HG03159 (cell line): ENCODE results near the gene HERC2.
A peak's percentile ranks its signal among the peaks of the same experiment; 100 is the strongest.

Experiments
- ATAC-seq: cut with Tn5 transposase; IDR thresholded peaks from one replicate; pipeline ENCODE4 v1.9.1; 2021; ENCODE audit warnings: mild to moderate bottlenecking, moderate library complexity; ENCODE audit not compliant: unreplicated experiment

HERC2 gene

GRCh38 chr15:28099555-28100140, 222.3 kb downstream of the HERC2 start:
- no peak for ATAC-seq

- ATAC-seq, result no peak
Measured at GRCh38 chr15:28098766-28099554, 223.0 kb downstream of the HERC2 start, which contains the start of gene OCA2. OCA2 (minus strand) TSS chr15:28099315; CDS start chr15:28081874, 17,441 bp downstream.

GRCh38 chr15:28098360-28098765, 223.6 kb downstream of the HERC2 start:
- ATAC-seq, result no peak

GRCh38 chr15:28097656-28098359, 224.2 kb downstream of the HERC2 start:
- ATAC-seq, result no peak

GRCh38 chr15:28096670-28097431, 225.1 kb downstream of the HERC2 start:
- ATAC-seq, result no peak

- ATAC-seq, result no peak
Measured at GRCh38 chr15:28096411-28096669, 225.6 kb downstream of the HERC2 start.

- no peak for ATAC-seq
Measured at GRCh38 chr15:28094732-28095521, 227.1 kb downstream of the HERC2 start.

- no peak for ATAC-seq
Measured at GRCh38 chr15:28093752-28094535, 228.0 kb downstream of the HERC2 start.

- ATAC-seq, result no peak
Measured at GRCh38 chr15:28091313-28091712, 230.7 kb downstream of the HERC2 start.

- peak; percentile 98 for ATAC-seq
Measured at GRCh38 chr15:28086175-28086703, 235.7 kb downstream of the HERC2 start.

GRCh38 chr15:28085489-28086174, 236.3 kb downstream of the HERC2 start:
- no peak for ATAC-seq

- no peak for ATAC-seq
Measured at GRCh38 chr15:28084547-28084946, 237.4 kb downstream of the HERC2 start.

GRCh38 chr15:28082891-28083684, 238.9 kb downstream of the HERC2 start:
- ATAC-seq, result no peak

GRCh38 chr15:28081594-28081993, 240.4 kb downstream of the HERC2 start:
- ATAC-seq, result no peak

- no peak for ATAC-seq
Measured at GRCh38 chr15:28080386-28080785, 241.6 kb downstream of the HERC2 start.

GRCh38 chr15:28079313-28079969, 242.5 kb downstream of the HERC2 start:
- no peak for ATAC-seq

- ATAC-seq, result no peak
Measured at GRCh38 chr15:28078191-28078719, 243.7 kb downstream of the HERC2 start.
